T-helper 2 cell treated with Interferon-gamma antibody and Interleukin-4, amounts not matched to agents 100 ng/mL and 5 ng/mL, for 36 hours (primary cell): ENCODE results near the gene ETNPPL. TPM values are rescaled to one million over a fixed set of nuclear protein-coding genes. Genes with fewer than 3 reads are reported as not detected.

Source experiments
- intact Hi-C: fragments of 100-400 bp; cut with micrococcal nuclease; formaldehyde crosslinking; loops from one replicate; pipeline ENCODE4 v1.15.1; 2023
- total RNA-seq: library from RNA; stranded (reverse); gene quantifications from 2 replicates; pipeline ENCODE4 v1.2.3, GENCODE V29; 2022

The ETNPPL gene
- total RNA-seq, 1 donor from 2014 or later: not detected

DNA sequence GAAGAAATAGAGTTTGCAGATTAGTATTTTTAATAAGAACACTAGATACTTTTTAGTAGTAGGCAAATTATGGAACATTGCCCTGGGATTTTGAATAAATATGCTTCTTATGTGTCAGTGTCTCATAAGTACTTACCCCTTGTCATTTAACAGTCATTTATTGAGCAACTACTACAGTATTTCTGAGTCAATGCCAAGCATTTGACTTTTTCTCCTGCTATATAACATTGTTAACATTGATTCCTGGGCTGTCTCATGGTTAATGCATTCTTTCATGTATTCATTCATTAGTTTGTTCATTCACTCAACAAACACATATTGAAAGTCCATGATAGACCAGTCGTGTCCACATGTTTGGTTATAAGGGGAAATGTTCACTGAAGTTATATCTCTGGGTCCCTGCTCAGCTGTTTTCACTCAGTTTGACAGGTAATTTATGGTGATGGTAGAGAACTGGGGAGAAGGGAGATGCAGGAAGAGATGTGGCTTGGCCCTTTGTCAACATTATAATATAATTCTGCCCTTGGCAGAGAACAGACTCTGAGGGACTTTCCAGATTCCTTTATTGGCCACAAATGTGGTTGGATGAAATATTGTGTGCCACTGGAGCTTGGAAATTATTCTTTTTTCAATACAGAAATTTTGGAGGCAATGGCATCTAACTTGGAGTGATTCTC, 62.6 kb downstream of the ETNPPL start:
- intact Hi-C loops: no loop called here

DNA sequence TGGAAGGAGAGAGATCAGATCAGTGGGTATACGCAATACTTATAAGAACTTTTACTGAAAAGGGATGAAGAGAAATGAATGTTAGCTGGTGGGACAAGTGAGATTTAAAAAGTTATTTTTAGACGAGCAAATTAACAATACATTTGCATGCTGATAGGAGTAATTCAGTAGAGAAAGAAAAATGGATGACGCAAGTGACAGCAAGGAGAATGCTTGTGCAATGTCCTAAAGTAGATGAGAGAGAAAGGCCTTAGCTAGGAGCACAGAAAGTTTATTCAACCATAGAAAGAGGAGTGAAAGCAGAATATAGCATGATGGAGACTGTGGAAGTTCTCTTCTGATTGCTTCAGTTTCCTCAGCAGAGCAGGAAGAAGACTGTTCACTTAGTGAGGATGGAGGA, 66.7 kb downstream of the ETNPPL start:
- intact Hi-C loops: no loop called here

DNA sequence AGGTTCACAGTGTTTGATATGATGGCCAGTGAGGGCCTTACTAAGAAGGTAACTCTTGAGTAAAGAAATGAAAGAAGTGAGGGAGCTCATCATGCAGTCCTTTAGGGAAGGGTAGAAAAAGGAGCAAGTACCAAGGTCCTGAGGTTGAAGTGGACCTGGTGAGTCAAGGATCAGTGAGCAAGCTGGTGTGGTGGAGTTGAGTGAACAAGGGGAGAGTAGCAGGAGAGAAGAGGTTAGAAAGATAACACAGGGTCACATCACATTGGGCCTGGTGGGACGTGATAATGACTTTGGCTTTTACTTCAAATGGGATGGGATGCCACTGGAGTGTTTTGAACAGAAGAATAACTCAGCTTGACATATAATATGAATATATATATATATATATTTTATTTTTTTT, 67.8 kb downstream of the ETNPPL start:
- intact Hi-C loops: no loop called here

DNA sequence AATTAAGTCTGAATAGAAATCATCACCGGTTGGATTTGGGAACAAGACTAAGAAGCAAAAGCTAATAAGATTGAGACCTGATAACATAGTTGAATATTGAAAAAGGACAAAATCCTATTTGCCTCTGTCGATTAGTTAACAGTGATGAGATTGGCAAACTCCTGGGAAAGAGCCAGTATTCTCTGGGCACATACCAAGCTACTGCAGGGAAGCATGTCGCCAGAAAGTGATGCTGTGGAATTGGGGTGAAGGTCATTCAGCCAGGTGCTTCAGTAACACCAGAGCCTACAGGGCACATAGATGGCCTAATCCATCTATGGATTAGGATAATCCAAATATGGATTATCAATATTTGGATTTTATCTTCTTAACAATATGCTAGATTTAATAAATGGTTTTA, 68.4 kb downstream of the ETNPPL start:
- intact Hi-C loops: no loop called here

DNA sequence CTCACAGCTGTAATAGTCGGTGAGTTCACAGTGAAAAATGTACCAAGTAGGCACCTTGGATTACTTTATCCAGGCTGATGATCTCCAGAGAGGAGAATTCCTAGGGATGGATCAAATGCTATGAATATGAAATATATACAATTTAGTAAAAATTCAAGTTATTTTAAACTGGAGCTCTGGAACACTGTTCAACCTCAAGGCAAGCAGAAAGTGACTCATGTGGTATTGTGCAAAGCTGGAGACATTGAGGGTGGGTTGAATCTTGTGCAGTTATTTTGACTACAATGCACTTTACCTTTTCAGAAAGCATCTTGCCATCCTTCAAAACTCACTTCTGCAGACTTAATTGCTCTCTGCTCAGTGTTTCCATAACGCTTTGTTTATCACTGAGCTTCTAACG, 69.0 kb downstream of the ETNPPL start:
- intact Hi-C loops: no loop called here

DNA sequence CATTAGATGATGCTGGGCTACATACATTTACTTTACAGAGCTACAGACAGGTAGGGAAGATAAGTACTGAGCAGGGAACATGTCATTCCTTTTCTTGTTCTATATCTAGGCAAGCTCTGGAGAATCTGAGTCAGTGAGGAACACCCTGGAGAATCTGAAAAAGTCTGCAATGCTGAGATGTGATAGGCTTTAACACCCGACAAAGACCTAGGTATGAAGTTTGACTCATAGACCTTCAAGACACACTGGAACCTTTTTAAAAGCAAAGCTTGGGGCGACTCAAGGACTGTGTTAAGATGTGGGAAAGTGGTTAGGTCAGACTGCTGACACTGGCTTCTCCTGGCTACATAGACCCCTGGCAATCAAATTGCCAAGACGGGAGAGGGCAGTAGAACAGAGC, 69.6 kb downstream of the ETNPPL start:
- intact Hi-C loops: no loop called here

Other genes starting within 250 kb of the ETNPPL start
- 1,315 and 1,341 TPM in 2 replicates for gene RPL34, start 142.5 kb downstream of the ETNPPL start, total RNA-seq
- 106 and 108 TPM in 2 replicates for gene OSTC, start 112.5 kb downstream of the ETNPPL start, total RNA-seq